GM12878 (cell line): ENCODE results near the gene MTERF1. TPM values are rescaled to one million over a fixed set of nuclear protein-coding genes. Genes with fewer than 3 reads are reported as not detected.
A peak's percentile ranks its signal among the peaks of the same experiment; 100 is the strongest.

ENCODE experiments used
- BHLHE40 ChIP-seq, 2 experiments: fragments of 450-650 bp in 1 of 2; IDR thresholded peaks; 2 replicates each; pipeline ENCODE4 v1.6.1; 2011 to 2017; ENCODE audit warnings: low read depth in 2 of 2, borderline replicate concordance in 1 of 2, improper control_type of control experiment in 1 of 2, low read length in 1 of 2, mild to moderate bottlenecking in 1 of 2
- CBFB ChIP-seq: IDR thresholded peaks from 2 replicates; pipeline ENCODE4 v1.6.1; 2016; ENCODE audit warnings: antibody characterized with exemption, low read depth
- CUX1 ChIP-seq: IDR thresholded peaks from 2 replicates; pipeline ENCODE4 v1.6.1; 2012; ENCODE audit warnings: improper control_type of control experiment, low read depth, low read length; ENCODE audit not compliant: insufficient replicate concordance
- HCFC1 ChIP-seq: fragments of 150-350 bp; IDR thresholded peaks from 2 replicates; pipeline ENCODE4 v1.6.1; 2014; ENCODE audit warnings: low read length
- IKZF1 ChIP-seq: fragments of 450-650 bp; conservative IDR thresholded peaks from 2 replicates; pipeline ENCODE4 v1.6.1; 2017; ENCODE audit warnings: antibody characterized with exemption, mild to moderate bottlenecking
- KDM1A ChIP-seq: fragments of 200-600 bp; sonication (generic); IDR thresholded peaks from 2 replicates; pipeline ENCODE4 v1.6.1; 2016; ENCODE audit warnings: borderline replicate concordance
- KLF5 ChIP-seq: fragments of 450-650 bp; IDR thresholded peaks from 2 replicates; pipeline ENCODE4 v1.6.1; 2014; ENCODE audit warnings: mild to moderate bottlenecking; ENCODE audit not compliant: partially characterized antibody
- MXI1 ChIP-seq: fragments of 150-350 bp; IDR thresholded peaks from 2 replicates; pipeline ENCODE4 v1.6.1; 2011; ENCODE audit warnings: low read depth, mild to moderate bottlenecking, inconsistent platforms, low read length, improper control_type of control experiment
- NBN ChIP-seq: fragments of 450-650 bp; IDR thresholded peaks from 2 replicates; pipeline ENCODE4 v1.6.1; 2016
- NR2C1 ChIP-seq: fragments of 450-650 bp; IDR thresholded peaks from 2 replicates; pipeline ENCODE4 v1.6.1; 2017; ENCODE audit warnings: antibody characterized with exemption, mild to moderate bottlenecking, moderate library complexity
- RAD21 ChIP-seq: IDR thresholded peaks from 2 replicates; pipeline ENCODE4 v1.6.1; 2011; ENCODE audit warnings: mild to moderate bottlenecking, low read depth, low read length, moderate library complexity; ENCODE audit not compliant: insufficient read depth
- RB1 ChIP-seq: fragments of 450-650 bp; formaldehyde crosslinking; IDR thresholded peaks from 2 replicates; pipeline ENCODE4 v1.6.1; 2017; ENCODE audit warnings: mild to moderate bottlenecking, borderline replicate concordance
- RELA ChIP-seq: fragments of 450-650 bp; IDR thresholded peaks from 2 replicates; pipeline ENCODE4 v1.8.0; 2014; ENCODE audit warnings: borderline replicate concordance; ENCODE audit not compliant: partially characterized antibody
- RFX5 ChIP-seq: IDR thresholded peaks from 2 replicates; pipeline ENCODE4 v1.6.1; 2011; ENCODE audit warnings: low read depth, low read length, improper control_type of control experiment
- SIN3A ChIP-seq: IDR thresholded peaks from 2 replicates; pipeline ENCODE4 v1.6.1; 2012; ENCODE audit warnings: low read depth, low read length, improper control_type of control experiment
- SMARCA5 ChIP-seq: fragments of 450-650 bp; IDR thresholded peaks from 2 replicates; pipeline ENCODE4 v1.6.1; 2017; ENCODE audit warnings: mild to moderate bottlenecking
- SRF ChIP-seq, 2 experiments: IDR thresholded peaks; 2 replicates each; pipeline ENCODE4 v1.6.1; 2011; ENCODE audit warnings: low read depth in 2 of 2, low read length in 2 of 2, mild to moderate bottlenecking in 1 of 2, moderate library complexity in 1 of 2
- TARDBP ChIP-seq: IDR thresholded peaks from 2 replicates; pipeline ENCODE4 v1.6.1; 2016; ENCODE audit warnings: borderline replicate concordance
- TCF7 ChIP-seq: IDR thresholded peaks from 2 replicates; pipeline ENCODE4 v1.6.1; 2014; ENCODE audit warnings: antibody characterized with exemption, borderline replicate concordance
- ZBED1 ChIP-seq: IDR thresholded peaks from 2 replicates; pipeline ENCODE4 v1.6.1; 2016; ENCODE audit warnings: borderline replicate concordance
- polyA plus RNA-seq, 11 experiments: library from polyadenylated mRNA; depleted of rRNA in 4 of 11; unstranded in 6 of 11; stranded (reverse) in 5 of 11; fragments of >200 nt; fragmentation: Nextera tagmentation in 4 of 11; fragmentation: Illumina TruSeq in 1 of 11; extraction: Ambion mirVana in 4 of 11; extraction: Trizol in 1 of 11; gene quantifications; 1 replicate in 1 of 11; 2 replicates in 10 of 11; pipeline versions ENCODE4 v1.2.1 to v1.2.3, GENCODE V29; 2011 to 2016; ENCODE audit warnings: inconsistent platforms in 2 of 11, missing spikeins in 2 of 11, low read depth in 1 of 11
- total RNA-seq, 4 experiments: library from RNA; depleted of rRNA in 3 of 4; stranded (reverse); fragments of >200 nt in 3 of 4; fragmentation: Illumina TruSeq in 1 of 4; extraction: Trizol in 1 of 4; gene quantifications; 2 replicates each; pipeline versions ENCODE4 v1.2.1 to v1.2.3, GENCODE V29; 2013 to 2021
- TF ChIP-seq, protein P1 (sequence below): fragments of 450-650 bp; IDR thresholded peaks from 2 replicates; pipeline ENCODE4 v1.6.1; 2016; ENCODE audit warnings: mild to moderate bottlenecking
- TF ChIP-seq, protein P2 (sequence below): fragments of 450-650 bp; IDR thresholded peaks from 2 replicates; pipeline ENCODE4 v1.6.1; 2018; ENCODE audit warnings: mild to moderate bottlenecking, low read depth, moderate library complexity; ENCODE audit not compliant: partially characterized antibody

Gene MTERF1
- total and polyA plus RNA-seq, 10 of the 15 experiments (the other 5 are each of a cell fraction or from before 2014, with no cell fraction given): 14.7 to 38.7 (median 28.0) TPM

DNA sequence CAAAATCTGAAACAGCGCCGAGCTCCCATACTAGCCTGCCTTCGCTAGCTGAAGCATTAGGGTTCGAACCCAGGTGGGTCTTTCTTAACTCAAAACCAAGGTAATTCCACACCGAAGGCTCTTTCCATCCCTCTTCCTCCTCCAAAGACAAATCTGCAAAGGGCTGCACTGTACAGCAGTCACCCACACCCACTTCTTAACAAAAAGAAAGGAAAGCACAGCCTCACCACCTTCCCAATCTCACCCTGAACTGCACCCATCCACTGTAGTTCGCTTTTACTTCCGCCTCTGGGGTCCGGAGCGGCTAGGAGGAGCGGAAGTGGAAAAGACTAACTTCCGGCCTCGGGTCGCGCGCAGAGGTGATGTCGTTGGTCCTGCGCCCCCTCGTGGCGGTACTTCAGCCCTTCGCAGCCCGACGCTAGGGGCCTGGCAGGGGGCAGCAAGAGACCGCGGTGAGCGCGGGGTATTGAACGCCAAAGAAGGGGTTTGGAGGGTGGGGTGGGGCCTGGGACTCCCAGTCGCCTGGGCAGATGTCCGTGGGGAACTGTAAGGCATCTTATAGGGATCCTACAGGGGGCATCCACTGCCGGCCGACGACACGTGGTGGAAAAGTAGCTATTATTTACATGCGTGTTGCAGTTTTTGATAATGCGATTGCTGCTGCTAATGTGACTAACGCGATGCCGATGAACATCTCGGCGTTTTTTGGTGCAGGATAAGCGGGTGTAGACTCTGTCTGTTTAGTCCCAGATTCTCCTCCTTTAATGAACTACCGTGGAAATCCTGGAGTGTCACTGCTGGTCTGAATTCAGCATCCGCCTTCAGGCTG is at the start of gene MTERF1 (continued):
- TF ChIP-seq TARDBP (no peak), SIN3A (peak; percentile 75), NR2C1 (peak; percentile 78), IKZF1 (peak; percentile 75), RAD21 (peak; percentile 80), KLF5 (peak; percentile 28), KDM1A (no peak), RFX5 (no peak), MXI1 (peak; percentile 71; the same call in 1 of the 2 replicates), ZBED1 (peak; percentile 61; the same call in 1 of the 2 replicates), CBFB (peak; percentile 60; the same call in 1 of the 2 replicates), TCF7 (no peak), CUX1 (no peak), SMARCA5 (peak; percentile 96), RB1 (peak; percentile 92; the same call in 1 of the 2 replicates), SRF (IDR thresholded peaks at IDR 0.05; ENCODE audit: low read depth in 2 of 2, low read length in 2 of 2) (peak in 1 of 2 experiments; percentile 72; a peak in 2 of 4 replicates), NBN (peak; percentile 77), HCFC1 (peak; percentile 72), BHLHE40 (IDR thresholded peaks at IDR 0.05; ENCODE audit: borderline replicate concordance in 1 of 2, low read depth in 2 of 2, low read length in 1 of 2) (peak; percentile 64 to 66; a peak in 2 of 4 replicates), RELA (peak; percentile 45)
- TF ChIP-seq, protein P1, sequence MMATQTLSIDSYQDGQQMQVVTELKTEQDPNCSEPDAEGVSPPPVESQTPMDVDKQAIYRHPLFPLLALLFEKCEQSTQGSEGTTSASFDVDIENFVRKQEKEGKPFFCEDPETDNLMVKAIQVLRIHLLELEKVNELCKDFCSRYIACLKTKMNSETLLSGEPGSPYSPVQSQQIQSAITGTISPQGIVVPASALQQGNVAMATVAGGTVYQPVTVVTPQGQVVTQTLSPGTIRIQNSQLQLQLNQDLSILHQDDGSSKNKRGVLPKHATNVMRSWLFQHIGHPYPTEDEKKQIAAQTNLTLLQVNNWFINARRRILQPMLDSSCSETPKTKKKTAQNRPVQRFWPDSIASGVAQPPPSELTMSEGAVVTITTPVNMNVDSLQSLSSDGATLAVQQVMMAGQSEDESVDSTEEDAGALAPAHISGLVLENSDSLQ: peak; percentile 36; the same call in 1 of the 2 replicates
- TF ChIP-seq, protein P2, sequence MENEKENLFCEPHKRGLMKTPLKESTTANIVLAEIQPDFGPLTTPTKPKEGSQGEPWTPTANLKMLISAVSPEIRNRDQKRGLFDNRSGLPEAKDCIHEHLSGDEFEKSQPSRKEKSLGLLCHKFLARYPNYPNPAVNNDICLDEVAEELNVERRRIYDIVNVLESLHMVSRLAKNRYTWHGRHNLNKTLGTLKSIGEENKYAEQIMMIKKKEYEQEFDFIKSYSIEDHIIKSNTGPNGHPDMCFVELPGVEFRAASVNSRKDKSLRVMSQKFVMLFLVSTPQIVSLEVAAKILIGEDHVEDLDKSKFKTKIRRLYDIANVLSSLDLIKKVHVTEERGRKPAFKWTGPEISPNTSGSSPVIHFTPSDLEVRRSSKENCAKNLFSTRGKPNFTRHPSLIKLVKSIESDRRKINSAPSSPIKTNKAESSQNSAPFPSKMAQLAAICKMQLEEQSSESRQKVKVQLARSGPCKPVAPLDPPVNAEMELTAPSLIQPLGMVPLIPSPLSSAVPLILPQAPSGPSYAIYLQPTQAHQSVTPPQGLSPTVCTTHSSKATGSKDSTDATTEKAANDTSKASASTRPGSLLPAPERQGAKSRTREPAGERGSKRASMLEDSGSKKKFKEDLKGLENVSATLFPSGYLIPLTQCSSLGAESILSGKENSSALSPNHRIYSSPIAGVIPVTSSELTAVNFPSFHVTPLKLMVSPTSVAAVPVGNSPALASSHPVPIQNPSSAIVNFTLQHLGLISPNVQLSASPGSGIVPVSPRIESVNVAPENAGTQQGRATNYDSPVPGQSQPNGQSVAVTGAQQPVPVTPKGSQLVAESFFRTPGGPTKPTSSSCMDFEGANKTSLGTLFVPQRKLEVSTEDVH: peak; percentile 92
